ENCODE data around the gene TAF1. TPM values are rescaled to one million over a fixed set of nuclear protein-coding genes. Genes with fewer than 3 reads are reported as not detected.

The TAF1 gene
- total and polyA plus RNA-seq, 11 donors = 8.8 to 27.8 (median 17.1) TPM

GRCh38 chrX:71364221-71364620 is 1.9 kb upstream of the TAF1 start:
- H3K4me1 ChIP-seq = peaks cover 0 to 19% (median 10%) of the 10 kb centered on the region in 12 donors
- intact Hi-C loops (cut with DNase I) = loop anchor here in 5 of 10 donors (10.0 kb wide), 2 partner anchors 79 to 109 kb away; partner anchors contain the start of genes ZMYM3 (in 4 of the 5) and NONO (in 2 of the 5)
- peaks cover 0 to 9% (median 0%) of the 10 kb centered on the region in 12 donors for H3K9me3 ChIP-seq
- no peak overlapping the region for H3K27ac ChIP-seq
- H3K27me3 ChIP-seq = no peaks in the 10 kb centered on the region
- DNase-seq (no peak), ATAC-seq (no peak)
- H3K4me3 ChIP-seq = no peak overlapping the region
- no peak for TF ChIP-seq POLR2A (IDR thresholded peaks at IDR 0.05)
- TF ChIP-seq, protein P1, sequence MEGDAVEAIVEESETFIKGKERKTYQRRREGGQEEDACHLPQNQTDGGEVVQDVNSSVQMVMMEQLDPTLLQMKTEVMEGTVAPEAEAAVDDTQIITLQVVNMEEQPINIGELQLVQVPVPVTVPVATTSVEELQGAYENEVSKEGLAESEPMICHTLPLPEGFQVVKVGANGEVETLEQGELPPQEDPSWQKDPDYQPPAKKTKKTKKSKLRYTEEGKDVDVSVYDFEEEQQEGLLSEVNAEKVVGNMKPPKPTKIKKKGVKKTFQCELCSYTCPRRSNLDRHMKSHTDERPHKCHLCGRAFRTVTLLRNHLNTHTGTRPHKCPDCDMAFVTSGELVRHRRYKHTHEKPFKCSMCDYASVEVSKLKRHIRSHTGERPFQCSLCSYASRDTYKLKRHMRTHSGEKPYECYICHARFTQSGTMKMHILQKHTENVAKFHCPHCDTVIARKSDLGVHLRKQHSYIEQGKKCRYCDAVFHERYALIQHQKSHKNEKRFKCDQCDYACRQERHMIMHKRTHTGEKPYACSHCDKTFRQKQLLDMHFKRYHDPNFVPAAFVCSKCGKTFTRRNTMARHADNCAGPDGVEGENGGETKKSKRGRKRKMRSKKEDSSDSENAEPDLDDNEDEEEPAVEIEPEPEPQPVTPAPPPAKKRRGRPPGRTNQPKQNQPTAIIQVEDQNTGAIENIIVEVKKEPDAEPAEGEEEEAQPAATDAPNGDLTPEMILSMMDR (IDR thresholded peaks at IDR 0.05) = no peak
- WGBS, 4 donors = 88 to 96% (median 92%) methylated on average over 14 of the region's 14 CpGs
- peaks cover 0 to 11% (median 0%) of the 10 kb centered on the region in 9 donors for H3K36me3 ChIP-seq

GRCh38 chrX:71365356-71365874 is 742 bp upstream of the TAF1 start:
- H3K4me1 ChIP-seq = peaks cover 0 to 19% (median 10%) of the 10 kb centered on the region in 12 donors
- H3K4me3 ChIP-seq = peak overlapping the region; percentile 22 to 93 (median 72)
- TF ChIP-seq POLR2A (IDR thresholded peaks at IDR 0.05) = no peak
- TF ChIP-seq, protein P1 (IDR thresholded peaks at IDR 0.05) = no peak
- intact Hi-C loops (cut with DNase I) = loop anchor here in 5 of 10 donors (10.0 kb wide), 2 partner anchors 81 to 111 kb away; partner anchors contain the start of genes ZMYM3 (in 4 of the 5) and NONO (in 2 of the 5)
- WGBS, 4 donors = 6 to 60% (median 25%) methylated on average over 16 of the region's 16 CpGs
- H3K27me3 ChIP-seq = no peaks in the 10 kb centered on the region
- H3K9me3 ChIP-seq = peaks cover 0 to 9% (median 0%) of the 10 kb centered on the region in 12 donors
- peak in 1 of 4 donors; percentile 1 for ATAC-seq
- DNase-seq = no peak
- H3K36me3 ChIP-seq = peaks cover 0 to 20% (median 7%) of the 10 kb centered on the region in 9 donors
- peak overlapping the region; percentile 77 to 96 (median 92) for H3K27ac ChIP-seq

GRCh38 chrX:71366674-71367256 is 608 bp downstream of the TAF1 start:
- Histone ChIP-seq H3K36me3 (peaks cover 0 to 33% (median 19%) of the 10 kb centered on the region in 9 donors), H3K4me3 (peak overlapping the region; percentile 52 to 93 (median 72)), H3K4me1 (peaks cover 0 to 19% (median 10%) of the 10 kb centered on the region in 12 donors), H3K9me3 (peaks cover 0 to 9% (median 0%) of the 10 kb centered on the region in 12 donors), H3K27ac (peak overlapping the region; percentile 67 to 96 (median 89)), H3K27me3 (no peaks in the 10 kb centered on the region)
- TF ChIP-seq POLR2A (IDR thresholded peaks at IDR 0.05) = no peak
- TF ChIP-seq, protein P1 (IDR thresholded peaks at IDR 0.05) = no peak
- DNase-seq = peak in 4 of 5 donors; percentile 15 to 39 (median 28)
- ATAC-seq = peak in 3 of 4 donors; percentile 8 to 22 (median 21)
- intact Hi-C loops (cut with DNase I) = loop anchor here in 5 of 10 donors (10.0 kb wide), 2 partner anchors 82 to 112 kb away; partner anchors contain the start of genes ZMYM3 (in 4 of the 5) and NONO (in 2 of the 5)
- WGBS, 4 donors = 0 to 40% (median 18%) methylated on average over 34 to 36 of the region's 36 CpGs

DNA sequence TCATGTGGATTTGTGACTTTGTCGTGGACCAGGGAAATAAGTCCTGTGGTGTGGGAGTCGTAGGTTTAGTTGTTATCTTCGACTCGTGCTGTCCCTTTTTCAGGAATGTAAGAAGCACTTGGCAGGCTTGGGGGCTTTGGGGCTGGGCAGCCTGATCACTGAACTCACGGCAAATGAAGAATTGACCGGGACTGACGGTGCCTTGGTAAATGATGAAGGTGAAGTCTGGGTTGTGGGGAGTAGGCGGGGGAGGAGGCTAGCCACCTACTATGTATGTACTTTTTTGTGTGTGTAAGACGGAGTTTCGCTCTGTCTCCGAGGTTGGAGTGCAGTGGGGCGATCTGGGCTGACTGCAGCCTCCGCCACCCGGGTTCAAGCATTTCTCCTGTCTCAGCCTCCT is 1.2 kb downstream of the TAF1 start:
- ATAC-seq (no peak), DNase-seq (no peak)
- Histone ChIP-seq H3K9me3 (peaks cover 0 to 9% (median 0%) of the 10 kb centered on the region in 12 donors), H3K27me3 (no peaks in the 10 kb centered on the region), H3K27ac (peak overlapping the region in 10 of 12 donors; percentile 67 to 96 (median 91)), H3K4me3 (peak overlapping the region; percentile 52 to 93 (median 72)), H3K4me1 (peaks cover 0 to 19% (median 10%) of the 10 kb centered on the region in 12 donors), H3K36me3 (peaks cover 0 to 36% (median 24%) of the 10 kb centered on the region in 9 donors)
- intact Hi-C loops (cut with DNase I) = loop anchor here in 5 of 10 donors (10.0 kb wide), 2 partner anchors 83 to 113 kb away; partner anchors contain the start of genes ZMYM3 (in 4 of the 5) and NONO (in 2 of the 5)
- no peak for TF ChIP-seq POLR2A (IDR thresholded peaks at IDR 0.05)
- TF ChIP-seq, protein P1 (IDR thresholded peaks at IDR 0.05) = no peak
- WGBS, 4 donors = 24 to 68% (median 41%) methylated on average over 14 of the region's 14 CpGs
